OCI-LY3 (cell line): Measurements from ENCODE around the gene MYADM.

Experiments
- CTCF ChIP-seq: fragments of 200-600, 300-600 bp; sonication (generic); IDR thresholded peaks from 2 replicates; pipeline ENCODE4 v1.5.1; 2014; ENCODE audit warnings: antibody characterized with exemption, low read length, low read depth
- EZH2phosphoT487 ChIP-seq: fragments of 200-600 bp; shearing (Covaris generic); IDR thresholded peaks from 2 replicates; pipeline ENCODE4 v1.6.1; 2018; ENCODE audit warnings: antibody characterized with exemption, mixed run types, low read depth

GRCh38 chr19:53904909-53905308, 37.2 kb downstream of the MYADM start:
- TF ChIP-seq CTCF (no peak), EZH2phosphoT487 (no peak)
